HepG2 (cell line): ENCODE measurements around the gene KHNYN. TPM values are rescaled to one million over a fixed set of nuclear protein-coding genes. Genes with fewer than 3 reads are reported as not detected.

ENCODE experiments used
- EP300 ChIP-seq, 3 experiments: sonication (generic) in 1 of 3; formaldehyde crosslinking in 1 of 3; IDR thresholded peaks; 2 replicates each; pipeline versions ENCODE4 v1.5.1 to v1.6.1; 2011 to 2020; ENCODE audit warnings: low read depth in 2 of 3, low read length in 2 of 3, borderline replicate concordance in 1 of 3, improper control_type of control experiment in 1 of 3, mild to moderate bottlenecking in 1 of 3, missing genetic modification reagents in 1 of 3, moderate library complexity in 1 of 3
- IRF9 ChIP-seq: sonication (generic); formaldehyde crosslinking; IDR thresholded peaks from 2 replicates; pipeline ENCODE4 v1.8.0; 2022; ENCODE audit warnings: missing genetic modification reagents, mild to moderate bottlenecking, borderline replicate concordance
- RBAK ChIP-seq: sonication (generic); formaldehyde crosslinking; IDR thresholded peaks from 2 replicates; pipeline ENCODE4 v1.5.1; 2020; ENCODE audit warnings: mild to moderate bottlenecking, missing genetic modification reagents
- SIN3B ChIP-seq: fragments of 150-350 bp; IDR thresholded peaks from 2 replicates; pipeline ENCODE4 v1.6.1; 2014; ENCODE audit warnings: low read length
- SP2 ChIP-seq: sonication (generic); formaldehyde crosslinking; IDR thresholded peaks from 2 replicates; pipeline ENCODE4 v1.5.1; 2020; ENCODE audit warnings: mild to moderate bottlenecking, missing genetic modification reagents
- THAP9 ChIP-seq: sonication (generic); formaldehyde crosslinking; IDR thresholded peaks from 2 replicates; pipeline ENCODE4; 2020; ENCODE audit warnings: missing genetic modification reagents, mild to moderate bottlenecking, borderline replicate concordance
- U2AF1 ChIP-seq: fragments of 200-400 bp; formaldehyde crosslinking; optimal IDR thresholded peaks from 2 replicates; pipeline ENCODE3; 2017; ENCODE audit warnings: mild to moderate bottlenecking, low read depth, low read length
- YEATS4 ChIP-seq: sonication (generic); formaldehyde crosslinking; IDR thresholded peaks from 2 replicates; pipeline ENCODE4 v1.4.0; 2020; ENCODE audit warnings: missing genetic modification reagents, borderline replicate concordance
- ZFP36L1 ChIP-seq: sonication (generic); formaldehyde crosslinking; IDR thresholded peaks from 2 replicates; pipeline ENCODE4 v1.8.0; 2022; ENCODE audit warnings: mild to moderate bottlenecking, missing genetic modification reagents, moderate library complexity
- ZNF318 ChIP-seq: sonication (generic); formaldehyde crosslinking; IDR thresholded peaks from 2 replicates; pipeline ENCODE4 v1.4.0; 2020; ENCODE audit warnings: mild to moderate bottlenecking, missing genetic modification reagents
- ZNF567 ChIP-seq: sonication (generic); formaldehyde crosslinking; IDR thresholded peaks from 2 replicates; pipeline ENCODE4 v1.8.1; 2023; ENCODE audit warnings: mild to moderate bottlenecking, missing genetic modification reagents, borderline replicate concordance
- ZNF678 ChIP-seq: sonication (generic); formaldehyde crosslinking; IDR thresholded peaks from 2 replicates; pipeline ENCODE4 v1.4.0; 2020; ENCODE audit warnings: mild to moderate bottlenecking, missing genetic modification reagents
- ZNF768 ChIP-seq: sonication (generic); formaldehyde crosslinking; IDR thresholded peaks from 2 replicates; pipeline ENCODE4 v1.4.0; 2020; ENCODE audit warnings: missing genetic modification reagents
- ZZZ3 ChIP-seq: sonication (generic); formaldehyde crosslinking; IDR thresholded peaks from 2 replicates; pipeline ENCODE4 v1.4.0; 2020; ENCODE audit warnings: missing genetic modification reagents, mild to moderate bottlenecking, borderline replicate concordance
- polyA plus RNA-seq, 8 experiments: library from polyadenylated mRNA; depleted of rRNA in 3 of 8; stranded (reverse) in 7 of 8; unstranded in 1 of 8; fragments of >200 nt; fragmentation: Illumina TruSeq in 4 of 8; extraction: Trizol in 4 of 8; gene quantifications; 2 replicates each; pipeline versions ENCODE4 v1.2.1 to v1.2.3, GENCODE V29; 2011 to 2016; ENCODE audit warnings: low read depth in 4 of 8, missing spikeins in 1 of 8, mixed read lengths in 1 of 8; ENCODE audit not compliant: insufficient read depth in 1 of 8
- total RNA-seq, 5 experiments: library from RNA; depleted of rRNA; stranded (reverse); fragments of >200 nt; fragmentation: Illumina TruSeq; extraction: Trizol; gene quantifications; 2 replicates each; pipeline ENCODE4 v1.2.3, GENCODE V29; 2016; ENCODE audit warnings: low read depth in 1 of 5

KHNYN gene
- total and polyA plus RNA-seq, 2 of the 13 experiments (the other 11 are each of a cell fraction or from before 2014, with no cell fraction given): 52.8 to 75.7 TPM

- TF ChIP-seq ZFP36L1 (CRISPR knock-in tag) (no peak), ZNF318 (CRISPR knock-in tag) (peak; percentile 22; the same call in 1 of the 2 replicates), YEATS4 (CRISPR knock-in tag) (peak; percentile 87), THAP9 (CRISPR knock-in tag) (peak; percentile 83), ZNF768 (peak; percentile 79), SP2 (CRISPR knock-in tag) (no peak), EP300 (IDR thresholded peaks at IDR 0.05; ENCODE audit: low read depth in 2 of 2, low read length in 2 of 2) (peak in 1 of 2 experiments; percentile 68; a peak in 1 of 4 replicates), EP300 (CRISPR knock-in tag; IDR thresholded peaks at IDR 0.05; ENCODE audit: borderline replicate concordance) (peak; percentile 57), IRF9 (CRISPR knock-in tag) (peak; percentile 90), ZNF567 (CRISPR knock-in tag) (peak; percentile 92; the same call in 1 of the 2 replicates), U2AF1 (peak; percentile 91), SIN3B (peak; percentile 30), ZNF678 (peak; percentile 83; the same call in 1 of the 2 replicates), RBAK (CRISPR knock-in tag) (peak; percentile 73; the same call in 1 of the 2 replicates), ZZZ3 (CRISPR knock-in tag) (peak; percentile 88; the same call in 1 of the 2 replicates)
Measured at GRCh38 chr14:24429395-24430142, at the start of gene KHNYN, which contains the start of gene CBLN3 (continued).
